GM12892 (cell line): ENCODE measurements around the gene RNF115.
"Not testable (repeated sequence)": the region's sequence is repeated elsewhere in the genome, so short reads cannot be mapped to it uniquely, and the experiment has no call there.

Source experiments
- DNase-seq: peaks from one replicate; pipeline ENCODE4 v3.0.0; 2011; ENCODE audit not compliant: insufficient read length
- FAIRE-seq: peaks from 2 replicates; lab custom pipeline; 2011; peaks lifted over from hg19 to GRCh38; lab: Jason Lieb, UNC
- POLR2A ChIP-seq: IDR thresholded peaks from 2 replicates; pipeline ENCODE4 v1.6.1; 2011; ENCODE audit warnings: low read depth, low read length, control low read depth
- POLR2AphosphoS5 ChIP-seq: IDR thresholded peaks from 2 replicates; pipeline ENCODE4 v1.6.1; 2011; ENCODE audit warnings: low read depth, low read length, control low read depth
- TAF1 ChIP-seq: IDR thresholded peaks from 2 replicates; pipeline ENCODE4 v1.6.1; 2011; ENCODE audit warnings: low read depth, mild to moderate bottlenecking, control low read depth, low read length, borderline replicate concordance

Gene RNF115

DNA sequence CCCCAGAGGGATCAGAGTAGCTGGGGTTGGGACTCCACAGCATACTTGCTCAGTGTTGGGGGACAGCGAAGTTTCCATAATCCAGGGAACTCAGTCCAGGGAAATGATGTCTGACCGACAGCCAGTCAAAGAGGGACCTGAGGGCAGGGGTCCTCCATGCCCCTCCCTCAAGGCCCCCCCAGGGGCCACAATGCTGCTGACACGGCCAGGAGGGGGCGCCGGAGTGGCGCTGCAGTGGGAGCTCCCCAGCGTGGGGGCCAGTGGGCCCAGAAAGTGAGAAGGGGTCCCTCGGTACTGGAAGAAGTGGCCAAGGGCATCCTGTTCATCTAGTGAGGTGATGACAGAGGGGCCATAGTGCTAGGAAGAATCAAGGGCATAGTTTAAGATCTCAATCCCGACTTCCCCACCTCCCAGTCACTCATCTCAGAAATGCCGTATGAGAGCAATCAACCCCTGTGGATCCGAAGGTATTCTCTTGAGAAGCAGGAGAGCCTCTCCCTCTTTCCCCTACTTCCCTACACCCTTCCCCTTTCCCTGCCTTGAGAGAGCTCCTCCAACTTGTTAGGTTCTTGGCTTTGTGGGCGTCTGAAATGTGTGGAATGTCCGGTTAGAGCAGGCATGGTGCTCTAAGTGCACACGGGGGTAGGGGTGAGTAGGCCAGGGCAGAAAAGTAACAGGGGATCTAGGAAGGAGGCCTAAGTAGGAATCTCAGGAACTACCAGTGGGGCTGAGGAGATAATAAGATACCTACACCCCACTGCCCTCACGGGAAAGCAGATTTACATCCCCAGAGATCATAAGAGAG is 25.7 kb upstream of the RNF115 start:
- FAIRE-seq = no peak
- TF ChIP-seq POLR2AphosphoS5 = no peak

DNA sequence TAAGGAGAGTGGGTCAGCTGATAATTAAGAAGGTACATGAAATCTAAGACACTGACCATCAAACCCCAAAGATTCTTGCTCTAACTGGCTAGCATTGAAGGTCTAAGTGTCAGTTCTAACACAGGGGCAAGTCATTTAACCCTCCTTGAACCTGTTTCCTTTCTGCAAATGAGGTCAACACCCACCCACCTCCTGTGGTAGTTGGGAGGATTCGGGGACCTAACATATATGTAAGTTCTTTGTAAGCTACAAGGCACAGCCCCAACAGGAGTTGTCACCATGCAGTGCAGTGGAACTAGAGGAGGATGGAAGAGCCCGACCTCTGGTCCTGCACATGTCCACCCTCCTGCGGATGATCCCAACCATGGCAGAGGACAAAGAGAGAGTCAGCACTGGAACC is 23.9 kb upstream of the RNF115 start:
- FAIRE-seq (no peak), DNase-seq (no peak)
- TF ChIP-seq TAF1 = no peak
- no peak for TF ChIP-seq POLR2AphosphoS5
- no peak for TF ChIP-seq POLR2A

More for the DNA sequence above, 25.7 kb upstream of the RNF115 start:
- no peak for DNase-seq

DNA sequence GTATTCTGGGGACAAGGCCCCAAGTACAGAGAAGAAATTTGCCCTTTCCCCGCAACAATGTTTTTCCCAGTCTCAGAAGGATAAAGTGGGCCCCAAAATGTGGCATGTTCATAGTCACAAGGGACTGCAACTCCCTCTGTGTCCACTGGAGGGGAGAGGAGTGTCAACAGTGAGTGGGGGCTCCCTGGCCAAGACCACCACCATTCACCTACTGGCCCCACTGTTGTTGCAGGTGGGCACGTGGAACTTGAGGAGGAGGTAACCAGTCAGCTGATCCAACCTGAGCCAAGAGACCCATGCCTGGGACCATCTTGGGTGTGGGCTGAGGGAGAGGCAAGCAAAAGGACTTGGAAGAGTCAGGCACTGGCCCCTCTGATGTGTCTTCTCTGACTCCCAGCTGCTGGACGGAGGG is 22.3 kb upstream of the RNF115 start:
- DNase-seq = peak; percentile 62
- FAIRE-seq = peak; percentile 79
- no peak for TF ChIP-seq POLR2AphosphoS5
- no peak for TF ChIP-seq TAF1
- no peak for TF ChIP-seq POLR2A

DNA sequence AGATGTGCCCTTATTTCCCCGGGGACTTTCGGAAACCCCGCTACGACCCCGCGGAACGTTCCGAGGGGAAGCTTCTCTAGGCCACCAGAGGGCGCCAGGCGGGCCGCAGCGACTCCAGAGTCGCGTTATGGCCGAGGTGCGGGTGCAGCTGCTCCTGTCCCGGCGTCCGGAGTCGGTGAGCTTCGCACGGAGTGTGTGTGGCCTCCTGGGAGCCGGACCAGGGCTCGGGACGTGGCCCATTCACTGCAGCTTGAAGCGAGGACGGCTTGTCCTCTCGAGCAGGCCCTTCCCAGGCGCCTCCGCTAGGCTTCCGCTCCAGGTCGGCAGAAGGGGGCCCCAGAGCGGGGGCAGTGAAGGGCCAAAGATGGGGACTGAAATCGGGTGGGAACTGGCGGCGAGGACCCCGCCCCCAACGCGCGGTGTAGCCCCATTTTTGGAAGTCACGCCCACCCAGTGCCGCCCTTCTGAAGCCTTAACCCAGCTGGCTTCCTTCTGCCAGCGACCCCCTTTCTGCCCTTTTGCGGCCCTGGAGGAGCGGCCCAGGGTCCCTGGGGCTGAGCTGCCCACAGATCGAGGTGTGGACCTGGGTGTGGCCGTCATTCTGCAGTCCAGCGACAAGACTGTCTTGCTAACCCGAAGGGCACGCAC is 21.7 kb upstream of the RNF115 start, which contains the start of gene NUDT17:
NUDT17 (plus strand) TSS at position 117 of the 648 bp plus-strand sequence; CDS start at position 128, 11 bp downstream.
- TF ChIP-seq POLR2AphosphoS5 (peak; percentile 68; the same call in 1 of the 2 replicates), TAF1 (no peak), POLR2A (peak; percentile 45; the same call in 1 of the 2 replicates)
- DNase-seq (peak; percentile 91), FAIRE-seq (peak; percentile 21)

DNA sequence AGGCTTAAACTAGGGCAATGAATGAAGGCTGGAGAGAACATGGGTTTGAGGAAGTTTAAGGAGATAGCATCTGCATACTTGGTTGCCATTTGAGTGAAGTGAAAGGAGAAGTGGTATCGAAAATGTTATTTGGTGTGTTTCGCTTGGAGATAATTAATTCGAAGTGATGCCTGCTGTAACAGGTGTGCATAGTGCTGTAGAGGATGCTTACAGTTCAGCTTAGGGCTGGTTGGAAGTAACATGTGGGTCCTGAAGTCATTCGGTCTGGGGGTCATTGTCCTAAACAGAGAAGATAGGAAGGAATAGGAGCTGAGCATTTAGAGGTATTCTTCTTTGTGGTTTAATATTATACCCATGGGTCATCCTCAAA is 21.2 kb upstream of the RNF115 start:
- peak; percentile 46 for DNase-seq
- no peak; the same call in 1 of the 2 replicates for TF ChIP-seq POLR2AphosphoS5
- TF ChIP-seq TAF1 = no peak
- no peak for TF ChIP-seq POLR2A
- FAIRE-seq = peak; percentile 90

DNA sequence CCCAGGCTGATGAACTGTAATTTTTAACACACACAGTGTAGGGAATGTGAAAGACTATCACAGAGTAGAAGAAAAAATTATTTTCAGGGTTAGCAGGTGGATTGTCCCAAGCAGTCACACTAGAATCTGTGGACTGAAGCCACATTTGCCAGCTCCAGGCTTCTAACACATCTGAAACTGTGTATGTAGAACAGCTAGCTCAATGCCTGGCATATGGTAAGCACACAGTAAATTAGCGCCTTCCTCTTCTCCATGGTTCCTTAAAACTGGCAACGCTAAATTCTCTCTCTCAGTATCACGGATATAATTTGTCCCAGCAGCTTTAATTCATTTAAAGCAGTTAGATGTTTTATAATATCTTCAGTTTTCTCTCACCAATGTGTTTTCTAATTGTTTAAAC is 19.1 kb upstream of the RNF115 start:
- DNase-seq (no peak), FAIRE-seq (no peak)
- TF ChIP-seq TAF1 (no peak), POLR2AphosphoS5 (no peak), POLR2A (no peak)

DNA sequence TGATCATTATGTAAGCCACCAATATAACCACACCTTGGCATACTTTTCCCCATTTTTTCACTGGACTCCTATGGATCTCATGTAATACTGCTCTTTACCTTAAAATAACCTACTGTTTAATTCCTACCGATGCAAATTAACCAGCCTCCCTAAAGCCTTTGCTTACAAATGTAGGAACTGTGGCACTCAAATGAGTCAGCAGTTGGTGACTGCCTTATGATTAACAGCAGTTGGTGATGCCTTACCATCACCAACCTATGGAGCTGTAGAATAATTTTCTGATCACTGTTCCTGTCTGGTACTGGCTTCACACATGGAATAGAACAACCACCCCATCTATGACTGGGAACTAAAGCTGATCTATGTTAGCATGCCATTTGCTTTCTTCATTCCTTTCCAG is 13.8 kb upstream of the RNF115 start:
- FAIRE-seq = no peak
- no peak for DNase-seq
- TF ChIP-seq POLR2AphosphoS5 = no peak
- TF ChIP-seq TAF1 = no peak
- no peak for TF ChIP-seq POLR2A

DNA sequence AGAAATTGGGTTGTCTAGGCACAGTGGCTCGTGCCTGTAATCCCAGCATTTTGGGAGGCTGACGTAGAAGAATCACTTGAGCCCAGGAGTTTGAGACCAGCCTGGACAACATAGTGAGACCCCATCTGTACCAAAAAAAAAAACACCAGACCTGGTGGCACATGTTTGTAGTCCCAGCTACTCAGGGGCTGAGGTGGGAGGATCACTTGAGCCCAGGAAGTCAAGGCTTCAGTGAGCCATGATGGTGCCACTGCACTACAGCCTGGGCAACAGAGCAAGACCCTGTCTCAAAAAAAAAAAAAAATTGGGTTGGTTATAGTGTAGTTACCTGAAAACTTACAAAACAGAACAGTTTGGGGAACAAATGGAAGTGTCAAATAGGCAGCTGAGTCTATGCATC is 6.9 kb upstream of the RNF115 start:
- not testable (repeated sequence) for FAIRE-seq, DNase-seq

DNA sequence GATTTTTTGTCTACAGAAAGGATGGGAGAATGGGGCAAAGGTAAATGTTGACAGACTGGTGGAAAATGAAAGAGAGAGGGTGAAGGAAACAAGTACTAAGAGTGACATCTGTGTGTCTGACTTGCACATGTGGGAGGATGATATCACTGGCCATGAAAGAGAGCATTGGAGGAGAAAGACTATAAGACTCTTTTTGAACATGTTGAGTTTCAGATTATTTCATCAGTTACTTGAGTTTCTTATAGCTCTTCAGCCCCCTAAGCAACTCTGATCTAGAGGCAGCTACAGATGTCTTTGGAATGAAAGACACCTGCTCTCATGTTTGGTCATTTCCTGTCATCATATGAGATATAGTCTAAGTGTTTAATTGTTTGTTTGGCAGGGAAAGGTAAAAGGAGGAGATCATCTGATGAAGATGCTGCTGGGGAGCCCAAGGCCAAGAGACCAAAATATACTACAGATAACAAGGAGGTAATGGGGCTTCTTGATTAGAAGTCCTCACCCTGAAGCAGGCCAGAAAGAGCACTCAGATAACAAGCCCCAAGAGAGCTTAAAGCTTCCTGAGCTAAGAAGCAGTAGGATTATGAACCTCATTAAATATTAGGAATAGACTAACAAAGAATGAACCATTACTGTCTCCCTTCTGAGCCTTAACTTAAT is 4.6 kb upstream of the RNF115 start:
- TF ChIP-seq POLR2AphosphoS5 = no peak
- no peak for TF ChIP-seq POLR2A
- FAIRE-seq = no peak
- no peak for DNase-seq

DNA sequence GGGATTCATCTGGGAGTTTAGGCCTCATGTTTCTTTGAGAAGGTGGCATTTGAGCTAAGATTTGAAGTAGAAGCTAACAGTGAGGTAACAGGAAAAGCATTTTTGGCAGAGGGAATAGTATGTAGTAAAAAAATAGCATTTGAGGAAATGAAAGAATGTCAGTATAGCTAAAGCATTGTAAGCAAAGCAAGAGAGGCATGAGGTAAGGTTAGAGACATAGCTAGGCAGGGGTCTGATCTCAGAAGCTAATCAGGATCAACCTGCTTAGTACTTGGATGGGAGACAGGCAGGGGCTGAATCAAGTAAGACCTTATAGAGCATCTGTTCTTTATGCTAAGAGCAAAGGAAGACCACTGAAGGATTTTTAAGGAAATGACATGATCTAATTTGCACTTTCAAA is 4.1 kb upstream of the RNF115 start:
- no peak for FAIRE-seq
- DNase-seq = no peak

DNA sequence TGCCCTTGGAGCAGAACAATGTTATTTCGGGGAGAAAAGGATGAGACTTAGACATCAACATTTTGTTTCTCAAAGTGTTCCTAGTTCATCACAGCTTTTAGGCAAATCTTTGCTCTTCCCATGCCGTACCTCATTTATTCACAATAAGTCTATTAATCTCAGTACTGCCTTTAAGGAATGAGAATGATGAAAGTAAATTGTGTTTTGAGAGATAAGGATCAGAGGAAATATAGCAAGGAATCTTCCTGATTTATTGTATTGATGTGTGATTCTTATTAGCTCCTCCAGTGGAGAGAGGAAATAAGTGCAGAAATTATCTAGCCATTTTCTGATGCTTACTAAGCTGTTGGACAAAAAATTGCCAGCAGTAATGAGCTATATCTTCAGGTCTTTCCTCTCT is 2.1 kb upstream of the RNF115 start:
- FAIRE-seq (no peak), DNase-seq (no peak)
- TF ChIP-seq POLR2AphosphoS5 = no peak
- no peak for TF ChIP-seq POLR2A
- TF ChIP-seq TAF1 = no peak

More for the DNA sequence above, 4.1 kb upstream of the RNF115 start:
- TF ChIP-seq TAF1 = no peak
- no peak for TF ChIP-seq POLR2A
- TF ChIP-seq POLR2AphosphoS5 = no peak

DNA sequence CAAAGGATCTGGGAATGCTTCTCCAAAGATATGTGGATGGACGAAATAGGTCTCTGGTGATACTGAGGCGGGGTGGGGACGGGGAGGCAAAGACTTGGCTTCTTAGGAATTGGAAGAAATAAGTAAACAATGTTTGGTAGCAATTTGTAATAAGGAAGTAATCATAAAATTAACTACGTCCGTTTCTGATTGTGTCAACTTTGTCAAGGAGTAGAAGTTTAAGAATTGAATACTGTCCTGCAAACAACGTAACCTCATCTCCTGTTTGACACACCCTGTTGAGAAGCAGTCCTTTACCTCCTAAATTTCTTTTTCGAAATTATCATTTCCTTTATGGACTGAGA is 576 bp upstream of the RNF115 start:
- DNase-seq (no peak), FAIRE-seq (no peak)
- TF ChIP-seq POLR2AphosphoS5 = no peak
- no peak for TF ChIP-seq TAF1
- no peak for TF ChIP-seq POLR2A

DNA sequence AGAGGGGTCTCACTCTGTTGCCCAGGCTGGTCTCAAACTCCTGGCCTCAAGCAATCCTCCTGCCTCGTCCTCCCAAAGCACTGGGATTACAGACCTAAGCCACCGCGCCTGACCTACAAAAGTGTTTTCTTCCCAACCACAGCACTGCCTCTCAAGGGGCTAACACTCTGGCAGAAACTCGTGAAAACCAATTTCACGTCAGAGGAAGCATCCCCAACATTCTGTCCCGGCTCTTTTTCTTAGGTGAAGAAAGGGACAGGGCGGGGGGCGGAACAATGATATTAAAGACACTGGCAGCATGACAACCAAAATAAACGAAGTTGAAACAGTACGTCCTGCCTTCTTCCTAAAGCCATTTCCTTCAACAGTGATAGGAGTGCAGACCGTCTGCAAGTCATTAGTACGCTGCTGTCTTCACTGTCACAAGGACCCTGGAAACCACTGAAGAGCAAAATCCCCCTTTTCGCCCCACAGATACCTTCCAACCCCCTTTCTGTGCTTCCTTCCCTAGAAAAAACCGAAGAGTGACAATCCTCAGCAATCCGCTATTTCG is 1.0 kb downstream of the RNF115 start:
- not testable (repeated sequence) for FAIRE-seq, DNase-seq

DNA sequence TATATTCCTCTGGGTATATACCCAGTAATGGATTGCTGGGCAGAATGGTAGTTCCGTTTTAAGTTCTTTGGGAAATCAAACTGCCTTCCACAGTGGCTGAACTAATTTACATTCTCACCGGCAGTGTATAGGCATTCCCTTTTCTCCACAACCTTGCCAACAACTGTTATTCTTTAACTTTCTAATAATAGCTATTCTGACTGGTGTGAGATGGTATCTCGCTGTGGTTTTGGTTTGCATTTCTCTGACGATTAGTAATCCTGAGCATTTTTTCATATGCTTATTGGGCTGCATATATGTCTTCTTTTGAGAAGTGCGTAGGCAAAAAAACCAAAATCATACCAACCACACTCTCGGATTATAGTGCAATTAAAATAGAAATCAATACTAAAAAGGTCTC is 5.8 kb downstream of the RNF115 start:
- FAIRE-seq = not testable (repeated sequence)

DNA sequence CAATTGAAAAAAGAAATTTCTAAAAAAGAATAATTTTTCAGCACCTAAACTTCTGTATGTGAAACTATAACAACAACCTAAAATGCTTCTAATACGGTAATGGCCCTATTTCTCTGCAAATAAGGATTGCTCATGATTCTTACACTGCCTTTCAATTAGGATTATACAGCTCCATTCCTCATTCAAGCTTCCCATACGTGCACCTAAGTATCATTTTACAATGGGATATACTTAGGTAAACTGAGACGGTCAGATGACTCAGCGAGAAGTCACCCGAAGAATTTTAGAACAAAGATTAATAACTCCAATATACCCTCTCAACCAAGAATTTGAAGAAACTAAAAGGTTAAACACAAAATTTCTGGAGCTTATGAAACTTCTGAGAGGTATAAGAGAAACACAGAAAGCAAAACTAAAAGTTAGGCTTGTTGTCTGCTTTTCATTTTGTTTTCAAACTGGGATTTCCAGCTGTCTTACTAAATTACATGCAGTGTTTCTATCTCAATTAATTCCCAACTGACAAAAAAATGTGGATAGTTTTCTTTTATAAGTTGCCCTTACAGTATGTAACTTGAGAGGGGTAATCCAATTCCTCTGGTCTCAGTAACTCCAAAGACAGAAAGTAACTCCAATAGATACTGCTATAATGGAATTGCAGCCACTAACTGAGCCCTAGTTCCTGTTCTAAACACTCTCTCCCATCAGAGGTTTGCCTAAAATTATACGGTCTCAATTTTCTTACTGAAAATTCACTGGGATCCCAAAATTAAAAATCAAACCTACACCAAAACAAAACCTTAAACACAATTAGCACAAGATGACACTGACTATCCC is 10.7 kb downstream of the RNF115 start:
- DNase-seq, FAIRE-seq: not testable (repeated sequence)

More for the DNA sequence above, 5.8 kb downstream of the RNF115 start:
- DNase-seq = not testable (repeated sequence)
